Gastroesophageal sphincter (tissue), 3 donors: ENCODE data around the gene SLC1A2.

Experiments used
- CTCF ChIP-seq, 4 experiments: fragments of 200-600 bp in 2 of 4; fragments of 450-650 bp in 2 of 4; sonication (generic) in 1 of 4; IDR thresholded peaks; one replicate each; pipeline ENCODE4 v1.5.1; 2017 to 2019; ENCODE audit warnings: antibody characterized with exemption in 4 of 4, mild to moderate bottlenecking in 2 of 4, moderate library complexity in 2 of 4
- EP300 ChIP-seq: sonication (generic); formaldehyde crosslinking; IDR thresholded peaks from one replicate; pipeline ENCODE4 v1.6.1; 2017; ENCODE audit warnings: antibody characterized with exemption, mild to moderate bottlenecking
- POLR2A ChIP-seq, 2 donors: fragments of 450-650 bp; IDR thresholded peaks; one replicate each; pipeline ENCODE4 v1.6.1; 2017; ENCODE audit warnings: antibody characterized with exemption in 2 of 2, mild to moderate bottlenecking in 2 of 2, moderate library complexity in 1 of 2
- POLR2AphosphoS5 ChIP-seq: sonication (generic); formaldehyde crosslinking; IDR thresholded peaks from one replicate; pipeline ENCODE4 v1.6.1; 2017; ENCODE audit warnings: antibody characterized with exemption

GRCh38 chr11:35463331-35463751 lies 44.0 kb upstream of the SLC1A2 start:
- no peak for TF ChIP-seq CTCF (IDR thresholded peaks at IDR 0.05)
- no peak for TF ChIP-seq POLR2AphosphoS5
- TF ChIP-seq EP300: no peak
- TF ChIP-seq POLR2A (IDR thresholded peaks at IDR 0.05): no peak
